Loucy (cell line): Measurements from ENCODE around the gene CHIC2.

Experiments used
- CTCF ChIP-seq: fragments of 200-600 bp; sonication (generic); conservative IDR thresholded peaks from 2 replicates; pipeline ENCODE4 v1.5.1; 2014; ENCODE audit warnings: mild to moderate bottlenecking, antibody characterized with exemption, low read length
- EZH2phosphoT487 ChIP-seq: fragments of 200-600 bp; IDR thresholded peaks from 2 replicates; pipeline ENCODE4 v1.6.1; 2018; ENCODE audit warnings: antibody characterized with exemption, mild to moderate bottlenecking, moderate library complexity, borderline replicate concordance

DNA sequence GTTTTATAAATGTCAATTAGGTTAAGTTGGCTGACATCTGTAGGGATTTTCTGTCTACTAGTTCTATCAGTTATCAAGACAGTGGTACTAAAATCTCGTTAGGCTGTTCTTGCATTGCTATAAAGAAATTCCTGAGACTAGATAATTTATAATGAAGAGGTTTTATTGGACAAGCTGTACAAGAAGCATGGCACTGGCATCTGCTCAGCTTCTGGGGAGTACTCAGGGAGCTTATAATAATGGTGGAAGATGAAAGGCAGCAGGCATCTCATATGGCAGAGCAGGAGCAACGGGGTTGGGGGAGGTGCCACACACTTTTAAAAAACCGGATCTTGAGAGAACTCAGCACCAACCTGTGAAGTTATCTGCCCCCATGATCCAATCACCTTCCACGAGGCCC is 28.2 kb downstream of the CHIC2 start:
- TF ChIP-seq CTCF (no peak), EZH2phosphoT487 (no peak)
